T-helper 1 cell treated with Interleukin-12 subunit alpha and Interleukin-12 subunit beta and Interleukin-4 antibody, amounts not matched to agents 30 ng/mL and 1 ng/mL, for 36 hours (primary cell): ENCODE measurements around the gene EPHA8. TPM values are rescaled to one million over a fixed set of nuclear protein-coding genes. Genes with fewer than 3 reads are reported as not detected.

Experiments used
- intact Hi-C: fragments of 100-400 bp; cut with micrococcal nuclease; formaldehyde crosslinking; loops from one replicate; pipeline ENCODE4 v1.15.1; 2024
- total RNA-seq: library from RNA; stranded (reverse); gene quantifications from 2 replicates; pipeline ENCODE4 v1.2.3, GENCODE V29; 2022

EPHA8 gene
- not detected in 2 replicates for total RNA-seq

DNA sequence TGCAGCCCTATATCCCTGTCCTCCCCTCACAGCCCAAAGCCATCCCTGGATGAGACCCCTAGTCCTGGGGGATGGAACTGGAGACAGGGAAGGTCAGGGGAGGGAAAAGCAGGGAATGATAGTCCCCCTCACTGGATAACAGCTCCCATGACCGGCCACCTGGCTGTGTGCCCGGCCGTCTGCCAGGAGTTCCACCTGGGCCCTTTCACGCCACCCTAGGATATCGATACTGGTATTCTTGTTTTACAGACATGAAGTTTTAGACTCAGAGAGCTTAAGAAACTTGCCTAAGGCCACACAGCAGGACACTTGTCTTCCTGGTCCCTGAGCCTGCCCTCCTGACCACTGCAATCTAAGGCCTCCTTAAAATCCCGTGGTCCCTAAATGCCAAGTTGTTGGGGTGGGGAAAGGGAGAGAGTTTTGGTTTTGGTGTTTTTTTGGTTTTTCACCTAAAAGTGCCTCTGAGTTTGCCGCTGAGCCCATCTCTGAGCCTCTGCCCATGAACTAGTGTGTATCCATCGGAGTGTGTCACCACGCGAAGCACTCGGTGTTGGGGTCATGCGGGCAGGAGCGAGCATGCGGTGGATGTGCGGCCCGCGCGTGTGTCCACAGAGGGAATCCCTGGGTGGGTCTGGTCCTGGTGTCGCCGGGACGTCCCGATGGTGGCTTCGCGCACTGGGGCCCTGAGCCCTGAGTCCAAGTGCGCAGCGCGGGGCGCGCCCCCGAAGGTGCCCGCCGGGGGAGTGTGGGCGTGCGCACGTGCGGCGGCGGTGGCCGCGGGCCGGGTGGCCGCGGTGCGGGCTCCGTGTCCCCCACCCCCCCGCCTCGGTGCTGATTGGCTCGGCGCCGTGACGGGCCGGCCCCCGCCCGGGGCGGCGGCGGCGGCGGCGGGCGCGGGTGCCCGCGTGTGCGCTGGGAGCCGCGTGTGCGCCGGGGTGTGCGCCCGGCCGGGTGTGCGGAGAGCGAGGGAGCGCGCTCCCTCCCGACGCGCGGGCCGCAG is at the start of gene EPHA8:
EPHA8 (plus strand) TSS at position 906 of the 1,000 bp plus-strand sequence. CDS start 147 bp downstream, outside the sequence.
- intact Hi-C loops: no loop called here

GRCh38 chr1:22516906-22517571 is 46.2 kb upstream of the EPHA8 start:
- intact Hi-C loops: no loop called here

- intact Hi-C loops: no loop called here
These were observed 45.3 kb upstream of the EPHA8 start for GRCh38 chr1:22517956-22518355.

- intact Hi-C loops: no loop called here
These were observed 44.9 kb upstream of the EPHA8 start for GRCh38 chr1:22518379-22518778.

DNA sequence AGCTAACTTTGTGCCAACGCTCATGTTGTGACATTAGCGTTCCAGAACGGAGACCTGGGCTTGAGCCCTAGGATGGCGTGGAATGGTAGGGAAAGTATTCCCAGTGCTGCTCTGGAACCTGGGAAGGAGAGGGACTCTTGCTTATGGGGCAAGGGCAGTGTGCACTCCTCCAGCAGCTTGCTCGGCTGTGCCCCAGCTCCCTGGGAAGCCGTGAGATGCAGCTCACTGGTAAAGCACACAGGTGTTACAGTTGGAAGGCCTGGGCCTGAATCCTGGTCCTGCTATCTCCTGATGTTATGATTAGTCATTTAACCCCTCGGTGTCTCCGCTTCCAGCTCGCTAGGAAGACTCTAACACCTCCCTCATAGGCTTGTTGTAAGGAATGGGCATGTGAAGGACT is 42.4 kb upstream of the EPHA8 start:
- intact Hi-C loops: no loop called here

GRCh38 chr1:22521692-22522091 is 41.6 kb upstream of the EPHA8 start:
- intact Hi-C loops: no loop called here

- intact Hi-C loops: no loop called here
These were observed 41.0 kb upstream of the EPHA8 start for GRCh38 chr1:22522221-22522743.

GRCh38 chr1:22524481-22524880 is 38.8 kb upstream of the EPHA8 start:
- intact Hi-C loops: no loop called here

DNA sequence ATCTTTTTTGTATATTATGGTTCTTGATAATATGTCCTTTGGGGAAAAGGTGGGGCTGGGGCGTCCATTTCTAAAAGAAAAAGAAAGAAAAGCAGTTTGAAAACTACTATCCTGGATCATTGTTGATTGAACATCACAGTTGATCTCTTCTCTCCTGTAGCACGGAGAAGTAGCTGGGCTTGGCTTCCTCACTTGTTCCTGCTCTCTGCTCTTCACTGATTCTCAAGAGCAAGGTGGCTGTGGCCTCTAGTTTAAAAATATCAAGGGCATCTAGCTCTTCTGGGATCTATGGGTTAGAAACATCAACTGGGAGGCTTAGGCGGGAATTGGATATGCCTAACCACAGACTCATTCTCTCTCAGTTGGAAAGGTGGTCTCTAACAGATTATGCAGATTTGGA is 38.1 kb upstream of the EPHA8 start:
- intact Hi-C loops: no loop called here

- intact Hi-C loops: no loop called here
These were observed 37.6 kb upstream of the EPHA8 start for GRCh38 chr1:22525646-22526045.

DNA sequence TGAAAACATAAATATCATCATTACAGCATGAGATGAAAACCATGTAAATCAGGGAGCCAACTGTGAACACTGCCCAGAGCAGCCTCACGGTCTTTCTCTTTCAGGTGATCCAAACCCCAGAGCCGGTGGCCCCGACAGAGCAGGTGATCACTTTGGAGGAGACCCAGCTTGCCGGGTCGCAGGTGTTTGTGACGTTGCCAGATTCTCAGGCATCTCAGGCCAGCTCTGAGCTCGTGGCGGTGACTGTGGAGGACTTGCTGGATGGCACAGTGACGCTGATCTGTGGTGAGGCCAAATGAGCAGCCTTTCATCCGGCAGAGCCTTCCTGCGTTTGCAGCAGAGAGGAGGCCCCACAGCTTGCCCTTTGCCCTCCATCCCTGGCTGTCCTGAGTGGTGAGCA is 37.2 kb upstream of the EPHA8 start:
- intact Hi-C loops: no loop called here

DNA sequence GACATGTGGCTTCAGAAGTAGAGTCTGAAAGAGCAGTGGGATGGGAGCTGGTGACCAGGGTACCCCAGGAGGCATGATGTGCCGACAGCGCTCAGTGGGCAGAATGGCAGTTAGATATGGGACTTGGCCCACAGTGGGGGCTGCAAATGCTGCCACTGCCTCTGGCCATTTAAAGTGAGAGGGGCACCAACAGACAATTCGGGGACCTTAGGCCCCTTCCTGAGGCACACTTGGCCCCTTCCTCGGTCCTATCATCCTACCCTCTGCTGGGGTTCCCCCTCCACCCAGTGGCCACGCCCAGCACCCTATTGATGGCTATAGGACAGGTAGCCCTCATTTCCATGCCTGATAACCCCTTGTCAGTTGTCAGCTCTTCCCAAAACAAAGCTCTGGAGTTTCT is 36.6 kb upstream of the EPHA8 start:
- intact Hi-C loops: no loop called here

DNA sequence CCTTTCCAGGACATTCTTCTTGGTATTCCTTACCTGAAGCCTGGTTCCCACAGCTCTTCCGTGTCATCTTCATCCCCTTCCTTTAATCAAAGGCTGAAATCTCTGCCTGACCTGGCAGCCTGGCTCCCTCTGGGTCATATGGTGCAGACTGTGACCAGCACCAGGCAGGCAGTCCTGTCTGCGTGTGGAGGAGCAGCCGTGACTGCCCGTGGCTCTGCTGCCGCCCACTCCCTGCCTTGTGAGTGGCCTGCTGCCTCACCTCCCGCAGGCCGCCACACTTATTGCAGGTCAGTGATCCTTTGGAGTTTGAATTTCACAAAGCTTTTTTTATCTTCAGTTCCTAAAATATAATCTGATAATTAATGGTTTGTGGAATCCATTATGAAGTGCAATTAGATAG is 36.2 kb upstream of the EPHA8 start:
- intact Hi-C loops: no loop called here

- intact Hi-C loops: no loop called here
These were observed 35.6 kb upstream of the EPHA8 start for GRCh38 chr1:22527555-22528296.

DNA sequence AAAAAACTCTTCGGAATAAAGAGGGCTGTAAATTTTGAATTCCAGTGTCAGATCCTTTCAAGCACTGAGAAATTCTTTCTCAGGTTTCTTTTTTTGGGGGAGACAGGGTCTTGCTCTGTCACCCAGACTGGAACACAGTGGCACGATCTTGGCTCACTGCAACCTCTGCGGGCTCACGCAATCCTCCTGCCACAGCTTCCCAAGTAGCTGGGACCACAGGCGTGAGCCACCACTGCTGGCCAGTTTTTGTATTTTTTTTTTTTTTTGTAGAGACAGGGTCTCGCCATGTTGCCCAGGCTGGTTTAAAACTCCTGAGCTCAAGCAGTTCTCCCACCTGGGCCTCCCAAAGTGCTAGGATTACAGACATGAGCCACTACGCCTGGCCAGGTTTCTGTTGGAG is 34.8 kb upstream of the EPHA8 start:
- intact Hi-C loops: no loop called here

- intact Hi-C loops: no loop called here
These were observed 33.2 kb upstream of the EPHA8 start for GRCh38 chr1:22529901-22530621.

DNA sequence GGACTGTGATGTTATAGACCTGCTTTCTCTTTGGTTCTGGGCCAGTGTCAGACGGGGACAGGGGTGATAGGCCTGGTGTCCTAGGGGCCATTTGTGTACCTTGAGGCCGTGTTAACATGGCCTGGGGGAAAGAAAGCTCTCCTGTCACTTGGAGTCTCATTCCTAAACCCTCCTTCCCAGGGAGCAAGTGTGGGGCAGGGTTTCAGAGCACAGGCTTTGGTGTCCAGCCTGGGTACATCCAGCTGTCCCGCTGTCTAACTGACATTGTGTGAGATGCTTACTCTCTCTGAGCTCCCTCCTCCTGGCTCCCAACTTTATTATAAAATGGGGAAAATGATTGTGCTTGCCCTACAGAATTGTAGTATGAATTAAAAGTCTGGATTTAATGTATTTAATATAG is 32.6 kb upstream of the EPHA8 start:
- intact Hi-C loops: no loop called here

DNA sequence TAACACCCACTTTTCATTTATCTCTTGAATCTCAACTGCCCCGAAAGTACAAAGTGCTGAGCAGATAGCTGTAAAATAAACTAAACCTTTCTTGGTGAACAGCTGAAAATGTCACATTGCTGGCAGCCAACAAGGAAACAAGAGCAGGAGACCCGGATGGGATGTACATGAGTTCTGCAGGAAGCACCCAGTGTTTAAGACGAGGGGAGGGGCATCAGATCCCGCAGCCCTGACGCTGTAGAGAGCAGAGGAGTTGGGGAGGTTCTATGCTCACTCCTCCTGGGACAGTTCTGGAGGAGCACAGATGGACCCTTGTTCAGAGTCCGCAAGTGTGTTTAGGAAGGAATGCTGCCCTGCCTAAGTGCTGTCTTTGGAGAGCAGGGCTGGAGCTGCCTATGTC is 32.0 kb upstream of the EPHA8 start:
- intact Hi-C loops: no loop called here

- intact Hi-C loops: no loop called here
These were observed 29.9 kb upstream of the EPHA8 start for GRCh38 chr1:22533244-22533895.

DNA sequence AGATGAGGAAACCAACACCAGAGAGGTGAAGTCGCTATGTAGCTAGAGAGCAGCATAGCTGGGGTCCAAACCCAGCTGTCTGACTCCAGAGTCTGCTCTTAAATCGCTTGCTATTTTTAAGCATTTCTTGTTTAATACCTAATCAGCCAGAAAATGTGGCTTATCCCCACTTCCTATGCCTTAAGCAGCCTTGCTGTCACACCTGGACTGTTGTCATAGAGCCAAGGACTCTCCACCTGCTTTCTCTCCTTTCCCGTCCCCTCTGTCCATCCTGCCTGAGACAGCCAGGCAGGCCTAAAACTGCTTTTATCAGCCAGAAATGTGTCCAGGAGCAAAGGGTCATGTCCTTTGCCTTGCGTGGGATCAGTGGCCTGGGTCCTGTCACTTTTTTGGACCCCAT is 28.3 kb upstream of the EPHA8 start:
- intact Hi-C loops: no loop called here
